ENCODE results near the gene DAPK2.

The DAPK2 gene

GRCh38 chr15:63899193-63899592 lies 147.1 kb downstream of the DAPK2 start:
- TF ChIP-seq CTCF (IDR thresholded peaks at IDR 0.05; ENCODE audit: borderline replicate concordance, extremely low read depth, low read length, poor library complexity, severe bottlenecking) (no peak), EZH2 (IDR thresholded peaks at IDR 0.05; ENCODE audit: borderline replicate concordance, low read depth, low read length, severe bottlenecking) (no peak)
- Histone ChIP-seq H4K20me1 (ENCODE audit: insufficient read depth, low read length) (no peaks in the 10 kb centered on the region), H3K4me3 (ENCODE audit: low read depth in 1 of 2, low read length in 2 of 2) (no peak overlapping the region), H3K79me2 (ENCODE audit: insufficient read depth, low read length) (no peaks in the 10 kb centered on the region), H3K27me3 (ENCODE audit: insufficient read depth, low read length, poor library complexity) (no peaks in the 10 kb centered on the region), H3K27ac (ENCODE audit: low read length) (no peak overlapping the region), H3K4me1 (ENCODE audit: insufficient read depth, low read length) (no peaks in the 10 kb centered on the region), H3K9ac (ENCODE audit: low read depth, low read length) (no peak overlapping the region), H2AFZ (ENCODE audit: low read depth, low read length) (no peak overlapping the region), H3K4me2 (ENCODE audit: insufficient read depth, low read length) (no peak overlapping the region), H3K9me3 (ENCODE audit: insufficient read depth, low read length, severe bottlenecking) (no peaks in the 10 kb centered on the region), H3K36me3 (ENCODE audit: insufficient read depth, low read length) (no peaks in the 10 kb centered on the region)
- DNase-seq = no peak
- ATAC-seq (ENCODE audit: insufficient read depth, low read depth) = no peak

GRCh38 chr15:63896336-63897115 lies 149.8 kb downstream of the DAPK2 start:
- H4K20me1 ChIP-seq (ENCODE audit: insufficient read depth, low read length) = no peaks in the 10 kb centered on the region
- no peaks in the 10 kb centered on the region for H3K79me2 ChIP-seq (ENCODE audit: insufficient read depth, low read length)
- no peaks in the 10 kb centered on the region for H3K36me3 ChIP-seq (ENCODE audit: insufficient read depth, low read length)
- H3K4me2 ChIP-seq (ENCODE audit: insufficient read depth, low read length) = no peak overlapping the region
- no peak overlapping the region for H3K27ac ChIP-seq (ENCODE audit: low read length)
- H2AFZ ChIP-seq (ENCODE audit: low read depth, low read length) = no peak overlapping the region
- H3K4me1 ChIP-seq (ENCODE audit: insufficient read depth, low read length) = peaks cover 16% of the 10 kb centered on the region
- TF ChIP-seq EZH2 (IDR thresholded peaks at IDR 0.05; ENCODE audit: borderline replicate concordance, low read depth, low read length, severe bottlenecking) (no peak), CTCF (IDR thresholded peaks at IDR 0.05; ENCODE audit: borderline replicate concordance, extremely low read depth, low read length, poor library complexity, severe bottlenecking) (no peak)
- no peaks in the 10 kb centered on the region for H3K9me3 ChIP-seq (ENCODE audit: insufficient read depth, low read length, severe bottlenecking)
- H3K4me3 ChIP-seq (ENCODE audit: low read depth in 1 of 2, low read length in 2 of 2) = no peak overlapping the region
- ATAC-seq (ENCODE audit: insufficient read depth, low read depth) = no peak
- DNase-seq = no peak
- H3K9ac ChIP-seq (ENCODE audit: low read depth, low read length) = no peak overlapping the region
- H3K27me3 ChIP-seq (ENCODE audit: insufficient read depth, low read length, poor library complexity) = no peaks in the 10 kb centered on the region

GRCh38 chr15:63895787-63896218 lies 150.5 kb downstream of the DAPK2 start:
- Histone ChIP-seq H3K4me2 (ENCODE audit: insufficient read depth, low read length) (no peak overlapping the region), H3K27ac (ENCODE audit: low read length) (no peak overlapping the region), H3K9ac (ENCODE audit: low read depth, low read length) (no peak overlapping the region)

More at GRCh38 chr15:63895787-63896218, 150.5 kb downstream of the DAPK2 start:
- Histone ChIP-seq H3K4me1 (ENCODE audit: insufficient read depth, low read length) (peaks cover 16% of the 10 kb centered on the region), H3K36me3 (ENCODE audit: insufficient read depth, low read length) (no peaks in the 10 kb centered on the region), H3K4me3 (ENCODE audit: low read depth in 1 of 2, low read length in 2 of 2) (no peak overlapping the region), H3K9me3 (ENCODE audit: insufficient read depth, low read length, severe bottlenecking) (no peaks in the 10 kb centered on the region), H2AFZ (ENCODE audit: low read depth, low read length) (no peak overlapping the region), H3K27me3 (ENCODE audit: insufficient read depth, low read length, poor library complexity) (no peaks in the 10 kb centered on the region), H4K20me1 (ENCODE audit: insufficient read depth, low read length) (no peaks in the 10 kb centered on the region), H3K79me2 (ENCODE audit: insufficient read depth, low read length) (no peaks in the 10 kb centered on the region)
- DNase-seq = no peak
- no peak for TF ChIP-seq CTCF (IDR thresholded peaks at IDR 0.05; ENCODE audit: borderline replicate concordance, extremely low read depth, low read length, poor library complexity, severe bottlenecking)
- TF ChIP-seq EZH2 (IDR thresholded peaks at IDR 0.05; ENCODE audit: borderline replicate concordance, low read depth, low read length, severe bottlenecking) = no peak
- no peak for ATAC-seq (ENCODE audit: insufficient read depth, low read depth)
